Cortex of kidney (tissue), 1 donor: ENCODE data around the gene TIE1.

ENCODE experiments used
- DNase-seq: peaks from one replicate; lab custom pipeline; 2025; lab: John Stamatoyannopoulos, UW

The TIE1 gene

GRCh38 chr1:43312663-43313515, 12.1 kb downstream of the TIE1 start:
- no peak for DNase-seq

DNA sequence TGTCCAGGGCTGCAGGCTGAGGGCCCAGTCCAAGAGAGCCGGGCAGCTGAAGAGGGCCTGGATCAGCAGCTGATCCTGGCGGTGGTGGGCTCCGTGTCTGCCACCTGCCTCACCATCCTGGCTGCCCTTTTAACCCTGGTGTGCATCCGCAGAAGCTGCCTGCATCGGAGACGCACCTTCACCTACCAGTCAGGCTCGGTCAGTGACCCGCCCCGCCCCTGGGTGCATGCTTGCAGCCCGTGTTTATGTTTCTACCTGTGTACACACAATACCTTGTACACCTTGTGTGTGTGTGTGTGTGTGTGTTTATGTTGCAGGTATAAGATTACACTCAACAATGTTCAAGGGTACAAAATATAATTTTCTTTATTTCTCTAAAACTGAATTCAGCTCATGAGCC, 13.0 kb downstream of the TIE1 start:
- no peak for DNase-seq

GRCh38 chr1:43314233-43314632, 13.5 kb downstream of the TIE1 start:
- DNase-seq = no peak

DNA sequence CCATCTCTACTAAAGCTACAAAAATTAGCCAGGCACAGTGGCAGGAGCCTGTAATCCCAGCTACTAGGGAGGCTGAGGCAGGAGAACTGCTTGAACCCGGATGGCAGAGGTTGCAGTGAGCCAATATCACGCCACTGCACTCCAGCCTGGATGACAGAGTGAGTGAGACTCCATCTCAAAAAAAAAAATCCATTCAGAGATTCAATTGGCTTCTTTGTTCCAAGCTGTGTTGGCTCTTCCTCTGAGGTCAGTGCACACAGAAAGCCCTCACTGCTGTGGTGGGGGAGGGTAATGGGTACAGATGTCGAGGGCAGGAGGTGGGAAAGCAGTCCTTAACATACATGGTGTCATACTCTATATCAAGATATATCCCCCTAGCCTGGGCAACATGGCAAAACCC, 14.7 kb downstream of the TIE1 start:
- no peak for DNase-seq

DNA sequence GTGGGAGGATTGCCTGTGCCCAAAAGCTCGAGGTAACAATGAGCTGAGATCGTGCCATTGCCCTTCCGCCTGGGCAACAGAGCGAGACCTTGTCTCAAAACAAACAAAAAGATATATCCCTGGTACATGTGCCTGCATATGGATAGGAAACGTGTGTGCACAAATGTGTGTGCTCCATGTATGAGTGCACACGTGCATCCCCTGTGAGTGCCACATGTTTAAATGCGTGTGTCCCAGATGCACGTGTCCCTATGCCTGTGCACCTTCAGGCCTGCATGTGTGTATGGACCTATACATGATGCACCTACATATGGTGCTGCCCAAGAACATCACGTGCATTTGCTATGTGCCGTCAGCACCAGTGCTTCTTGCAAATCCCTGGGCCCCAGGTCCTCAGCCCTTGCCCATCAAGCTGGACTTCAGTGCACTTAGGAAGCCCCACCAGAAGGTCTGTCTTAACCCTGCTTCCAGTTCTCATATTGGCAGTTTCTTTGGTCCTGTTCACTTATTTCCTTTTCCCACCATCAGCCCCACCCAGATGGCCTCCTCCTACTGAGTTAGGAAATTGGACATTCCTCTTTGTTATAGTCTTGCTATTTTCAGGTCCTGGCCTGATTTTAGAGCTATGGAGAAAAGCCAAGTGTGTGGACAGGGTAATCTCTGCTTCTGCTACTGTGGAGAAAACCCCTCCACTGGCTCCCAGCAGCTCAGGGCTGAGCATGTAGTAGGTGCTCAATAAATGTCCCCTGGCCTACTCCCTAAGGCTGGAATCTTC, 15.4 kb downstream of the TIE1 start:
- DNase-seq = no peak

GRCh38 chr1:43316738-43317520, 16.1 kb downstream of the TIE1 start:
- DNase-seq = no peak

- DNase-seq = no peak
Measured at GRCh38 chr1:43317817-43318471, 17.2 kb downstream of the TIE1 start.

DNA sequence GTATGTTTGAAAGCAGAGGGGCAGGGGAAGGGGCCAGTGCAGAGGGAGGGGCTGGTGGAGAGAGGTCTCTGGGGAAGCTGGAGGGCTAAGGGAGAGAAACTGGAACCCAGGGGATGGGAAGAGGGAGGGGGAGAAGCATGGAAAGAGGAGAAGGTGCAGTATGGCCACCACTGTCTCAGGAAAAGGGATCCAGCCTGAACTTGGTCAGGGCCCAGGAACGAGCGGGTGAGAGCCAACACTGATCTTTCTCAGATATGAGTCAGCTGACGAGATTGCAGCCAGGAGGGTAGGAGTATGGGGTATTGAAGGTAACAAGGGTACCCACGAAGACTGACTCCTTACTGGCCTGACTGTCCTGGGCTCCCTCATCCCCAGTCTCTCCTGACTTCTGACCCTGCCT, 18.0 kb downstream of the TIE1 start:
- DNase-seq = no peak

- no peak for DNase-seq
Measured at GRCh38 chr1:43319288-43319687, 18.5 kb downstream of the TIE1 start.

DNA sequence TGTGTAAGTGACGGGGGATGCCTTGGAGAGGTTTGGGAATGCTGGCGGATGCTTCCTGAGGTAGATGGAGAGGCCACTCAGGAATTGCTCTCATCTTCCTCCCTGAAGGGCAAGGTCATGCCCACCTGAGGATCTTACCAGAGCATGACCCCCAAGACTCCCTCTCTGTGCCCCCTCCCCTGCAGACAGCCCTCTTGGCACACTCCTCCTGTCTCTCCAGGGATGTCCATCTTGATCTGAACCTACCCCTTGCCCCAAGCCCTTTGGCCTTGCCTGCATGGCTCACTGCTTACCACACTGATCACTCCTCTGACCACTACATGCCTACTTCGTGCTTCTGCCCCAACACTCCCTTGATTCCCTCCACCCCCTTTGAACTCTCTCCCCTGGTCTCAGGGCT, 19.0 kb downstream of the TIE1 start:
- DNase-seq = no peak

DNA sequence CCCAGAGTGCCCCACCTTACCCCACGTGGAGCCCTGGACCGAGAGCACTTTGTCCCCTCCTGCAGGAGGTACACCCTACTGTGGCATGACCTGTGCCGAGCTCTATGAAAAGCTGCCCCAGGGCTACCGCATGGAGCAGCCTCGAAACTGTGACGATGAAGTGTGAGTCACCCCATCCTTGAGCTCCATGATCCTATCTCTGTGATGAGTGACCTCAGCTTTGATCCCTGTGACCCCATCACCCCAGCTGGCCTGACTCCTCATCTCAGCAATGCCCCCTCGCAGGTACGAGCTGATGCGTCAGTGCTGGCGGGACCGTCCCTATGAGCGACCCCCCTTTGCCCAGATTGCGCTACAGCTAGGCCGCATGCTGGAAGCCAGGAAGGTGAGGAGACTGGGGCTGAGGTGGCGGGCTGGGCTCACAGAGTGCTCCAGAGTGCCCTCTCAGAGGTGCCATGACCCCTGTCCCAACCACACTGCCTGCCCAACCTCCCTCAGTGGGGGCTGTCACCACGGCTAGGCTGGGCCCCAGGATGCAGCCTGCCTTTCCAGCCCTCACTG, 20.6 kb downstream of the TIE1 start:
- DNase-seq = no peak

- DNase-seq = no peak
Measured at GRCh38 chr1:43322506-43322905, 21.7 kb downstream of the TIE1 start.

- DNase-seq = no peak
Measured at GRCh38 chr1:43324810-43325209, 24.0 kb downstream of the TIE1 start.

- DNase-seq = no peak
Measured at GRCh38 chr1:43325381-43325780, 24.6 kb downstream of the TIE1 start.

DNA sequence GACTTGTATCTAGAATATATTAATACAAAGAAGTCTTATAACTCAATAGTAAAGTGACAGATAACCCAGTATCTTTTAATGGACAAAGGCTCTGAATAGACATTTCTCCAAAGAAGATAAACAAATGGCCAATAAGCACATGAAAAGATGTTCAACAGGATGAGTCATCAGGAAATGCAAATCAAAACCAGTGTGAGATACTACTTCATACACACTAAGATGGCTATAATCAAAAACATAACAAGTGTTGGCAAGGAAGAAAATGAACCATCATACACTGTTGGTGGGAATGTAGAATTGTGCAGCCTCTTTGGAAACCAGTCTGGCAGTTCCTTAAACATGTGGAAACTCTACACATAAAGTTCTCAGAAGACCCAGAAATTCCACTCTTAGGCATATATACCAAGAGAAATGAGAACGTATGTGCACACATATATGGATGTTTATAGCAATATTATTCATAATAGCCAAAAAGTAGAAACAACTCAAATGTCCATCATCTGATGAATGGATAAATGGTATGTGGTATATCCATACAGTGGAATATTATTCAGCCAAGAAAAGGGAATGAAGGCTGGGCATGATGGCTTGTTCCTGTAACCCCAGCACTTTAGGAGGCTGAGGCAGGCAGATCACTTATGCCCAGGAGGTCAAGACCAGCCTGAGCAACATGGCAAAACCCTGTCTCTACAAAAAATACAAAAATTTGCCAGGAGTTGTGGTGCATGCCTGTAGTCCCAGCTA, 26.9 kb downstream of the TIE1 start:
- DNase-seq = no peak

- DNase-seq = no peak
Measured at GRCh38 chr1:43329995-43330751, 29.4 kb downstream of the TIE1 start.

DNA sequence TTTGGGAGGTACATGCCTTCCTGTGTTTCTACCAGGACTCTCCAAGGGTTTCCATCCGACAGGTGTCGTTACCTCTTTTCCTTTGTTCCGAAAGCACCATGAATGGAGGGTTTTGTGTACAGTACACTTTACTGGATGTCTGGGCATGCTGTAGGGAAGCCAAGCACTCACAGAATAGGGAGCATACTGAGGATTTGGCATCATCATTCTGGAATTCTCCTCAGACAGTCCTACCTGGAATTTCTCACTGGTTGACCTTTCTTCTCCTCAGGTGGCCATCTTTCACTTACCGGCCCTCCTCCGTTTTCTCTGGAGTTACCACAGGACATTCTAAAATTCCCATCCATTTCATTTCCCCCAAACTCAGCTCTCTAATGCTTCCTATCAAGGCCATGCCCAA, 30.9 kb downstream of the TIE1 start:
- DNase-seq = no peak

DNA sequence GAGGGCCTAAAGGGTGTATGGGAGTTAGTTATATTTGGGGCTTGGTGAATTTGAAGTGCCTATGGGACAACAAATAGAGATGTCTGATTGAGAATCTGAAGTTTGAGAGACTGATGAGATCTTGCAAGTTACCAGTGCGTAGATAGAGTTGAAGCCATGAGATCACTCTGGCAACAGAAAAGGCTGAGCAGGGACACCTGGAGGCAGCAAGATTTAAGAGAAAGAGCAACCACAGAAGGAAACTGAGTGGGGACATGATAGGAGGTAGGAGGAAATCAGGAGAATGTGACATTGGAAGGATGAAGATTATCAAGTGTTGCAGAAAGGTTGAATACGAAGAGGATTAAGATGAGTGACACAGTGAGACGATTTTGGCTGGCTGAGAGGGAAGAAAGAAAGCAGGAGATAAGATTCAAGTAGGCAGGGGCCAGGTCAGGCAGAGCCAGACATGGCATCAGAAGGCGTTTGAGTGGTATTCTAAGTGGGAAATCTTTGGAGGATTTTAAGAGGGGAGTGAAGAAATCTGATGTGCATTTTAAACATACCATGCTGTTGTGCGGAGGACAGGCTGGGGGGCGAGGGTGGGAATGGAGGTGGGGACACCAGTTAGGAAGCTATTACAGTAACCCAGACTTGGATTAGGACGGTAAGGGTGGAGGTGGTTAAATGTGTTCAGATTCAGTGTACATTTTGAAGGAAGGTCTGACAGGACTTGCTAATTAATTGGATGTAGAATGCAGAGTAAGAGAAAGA, 33.8 kb downstream of the TIE1 start:
- DNase-seq = no peak

DNA sequence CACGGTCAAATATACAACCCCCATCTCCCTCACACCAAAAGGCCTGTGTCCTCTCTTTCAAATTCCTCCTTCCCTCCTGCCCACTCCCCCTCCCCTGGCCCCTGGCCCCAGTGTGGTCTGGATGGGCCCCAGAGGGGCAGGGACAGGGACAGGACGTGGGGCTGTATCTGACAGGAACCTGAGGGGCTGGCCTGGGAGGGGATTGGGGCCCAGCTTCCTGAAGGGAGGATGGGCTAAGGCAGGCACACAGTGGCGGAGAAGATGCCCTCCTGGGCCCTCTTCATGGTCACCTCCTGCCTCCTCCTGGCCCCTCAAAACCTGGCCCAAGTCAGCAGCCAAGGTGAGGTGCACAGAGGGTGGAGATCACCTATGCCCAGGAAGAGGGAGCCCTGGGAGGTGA, 36.8 kb downstream of the TIE1 start, which contains the start of gene MPL:
TSS of gene MPL (plus strand) at position 231 of the 400 bp plus-strand sequence. CDS start at position 262, 31 bp downstream.
- DNase-seq = no peak
